Mesendoderm (in vitro differentiated cells): ENCODE data around the gene CTCFL.

Experiments
- DNase-seq: peaks from one replicate; pipeline ENCODE4 v3.0.0; 2013
- H2AK5ac ChIP-seq: 2 replicates; pipeline ENCODE4 v1.6.1; 2013; ENCODE audit warnings: low read length, inconsistent platforms
- H2BK120ac ChIP-seq: 2 replicates; pipeline ENCODE4 v1.6.1; 2013; ENCODE audit warnings: low read depth, mild to moderate bottlenecking, low read length, moderate library complexity, mixed read lengths
- H2BK15ac ChIP-seq: replicated peaks from 2 replicates; pipeline ENCODE4 v1.6.1; 2013; ENCODE audit warnings: low read depth, mild to moderate bottlenecking, moderate library complexity
- H2BK5ac ChIP-seq: 2 replicates; pipeline ENCODE4 v1.6.1; 2013; ENCODE audit warnings: low read length, inconsistent platforms
- H3K18ac ChIP-seq: 2 replicates; pipeline ENCODE4 v1.6.1; 2013; ENCODE audit warnings: mild to moderate bottlenecking, low read length, mixed read lengths
- H3K23ac ChIP-seq: one replicate; pipeline ENCODE4 v1.6.1; 2013; ENCODE audit warnings: low read length
- H3K27ac ChIP-seq: 2 replicates; pipeline ENCODE4 v1.5.1; 2013; ENCODE audit warnings: low read depth, mild to moderate bottlenecking, inconsistent platforms, low read length, moderate library complexity
- H3K27me3 ChIP-seq: 2 replicates; pipeline ENCODE4 v1.6.1; 2013; ENCODE audit warnings: low read length, control low read depth, mild to moderate bottlenecking, inconsistent platforms; ENCODE audit not compliant: insufficient read depth, poor library complexity
- H3K36me3 ChIP-seq: 2 replicates; pipeline ENCODE4 v1.6.1; 2013; ENCODE audit warnings: low read length, inconsistent platforms; ENCODE audit not compliant: control insufficient read depth, insufficient read depth
- H3K4ac ChIP-seq: one replicate; pipeline ENCODE4 v1.6.1; 2013; ENCODE audit warnings: low read depth, mild to moderate bottlenecking, low read length, moderate library complexity
- H3K4me1 ChIP-seq: 2 replicates; pipeline ENCODE4 v1.6.1; 2013; ENCODE audit warnings: low read depth, low read length, inconsistent platforms; ENCODE audit not compliant: control insufficient read depth
- H3K4me2 ChIP-seq: 2 replicates; pipeline ENCODE4 v1.6.1; 2013; ENCODE audit warnings: low read length
- H3K4me3 ChIP-seq: 2 replicates; pipeline ENCODE4 v1.5.1; 2013; ENCODE audit warnings: mild to moderate bottlenecking, low read length
- H3K56ac ChIP-seq: one replicate; pipeline ENCODE4 v1.6.1; 2013; ENCODE audit warnings: low read length
- H3K79me1 ChIP-seq: 2 replicates; pipeline ENCODE4 v1.6.1; 2013; ENCODE audit warnings: low read length, inconsistent platforms
- H3K79me2 ChIP-seq: 2 replicates; pipeline ENCODE4 v1.6.1; 2013; ENCODE audit warnings: mild to moderate bottlenecking, low read length; ENCODE audit not compliant: control insufficient read depth, insufficient read depth
- H3K9ac ChIP-seq: 2 replicates; pipeline ENCODE4 v1.6.1; 2013; ENCODE audit warnings: low read length, inconsistent platforms
- H4K5ac ChIP-seq: one replicate; pipeline ENCODE4 v1.6.1; 2013; ENCODE audit warnings: low read length
- H4K8ac ChIP-seq: one replicate; pipeline ENCODE4 v1.6.1; 2013; ENCODE audit warnings: low read depth, mild to moderate bottlenecking, control low read depth, low read length, moderate library complexity
- WGBS: extraction: QIAGEN DNeasy Blood & Tissue Kit; methylation state at CpG from one replicate; pipeline ENCODE4 v1.1.7; 2013; ENCODE audit warnings: low lambda C conversion rate, missing lambda C conversion rate; ENCODE audit not compliant: insufficient coverage; ENCODE audit errors: extremely low coverage; 5-methylcytosine and 5-hydroxymethylcytosine counted together

Gene CTCFL

GRCh38 chr20:57540890-57541580 is 16.1 kb upstream of the CTCFL start:
- Histone ChIP-seq H3K9ac (no peak overlapping the region), H3K79me1 (no peaks in the 10 kb centered on the region), H3K4me3 (no peak overlapping the region), H3K4ac (no peak overlapping the region), H2BK15ac (no peak overlapping the region), H3K36me3 (no peaks in the 10 kb centered on the region), H4K5ac (no peak overlapping the region), H3K27ac (no peak overlapping the region), H3K4me1 (no peaks in the 10 kb centered on the region), H3K4me2 (no peak overlapping the region), H3K27me3 (no peaks in the 10 kb centered on the region), H4K8ac (no peak overlapping the region), H2AK5ac (no peak overlapping the region), H3K79me2 (no peaks in the 10 kb centered on the region), H3K23ac (no peak overlapping the region), H3K18ac (no peak overlapping the region), H2BK5ac (no peak overlapping the region), H2BK120ac (no peak overlapping the region), H3K56ac (no peak overlapping the region)
- no peak for DNase-seq
- WGBS: no CpG with 5 or more reads among the region's 17 CpGs

- Histone ChIP-seq H2BK120ac (no peak overlapping the region), H3K18ac (no peak overlapping the region), H3K27ac (no peak overlapping the region), H3K4me2 (no peak overlapping the region), H2AK5ac (no peak overlapping the region), H3K9ac (no peak overlapping the region), H4K8ac (no peak overlapping the region), H3K56ac (no peak overlapping the region), H3K4me1 (no peaks in the 10 kb centered on the region), H3K4me3 (no peak overlapping the region), H2BK15ac (no peak overlapping the region), H2BK5ac (no peak overlapping the region), H3K4ac (no peak overlapping the region), H3K79me2 (no peaks in the 10 kb centered on the region), H3K79me1 (no peaks in the 10 kb centered on the region), H3K36me3 (no peaks in the 10 kb centered on the region), H4K5ac (no peak overlapping the region), H3K23ac (no peak overlapping the region), H3K27me3 (no peaks in the 10 kb centered on the region)
- WGBS: no CpG with 5 or more reads among the region's 12 CpGs
- no peak for DNase-seq
Measured at GRCh38 chr20:57539889-57540288, 14.9 kb upstream of the CTCFL start.

GRCh38 chr20:57537822-57538221 is 12.9 kb upstream of the CTCFL start:
- no peaks in the 10 kb centered on the region for H3K27me3 ChIP-seq

GRCh38 chr20:57536771-57537724 is 12.1 kb upstream of the CTCFL start:
- Histone ChIP-seq H2BK5ac (no peak overlapping the region), H2BK120ac (no peak overlapping the region), H3K36me3 (no peaks in the 10 kb centered on the region), H2AK5ac (no peak overlapping the region), H3K27me3 (no peaks in the 10 kb centered on the region), H3K4ac (no peak overlapping the region), H4K5ac (no peak overlapping the region), H3K79me2 (no peaks in the 10 kb centered on the region), H3K4me3 (no peak overlapping the region), H3K4me1 (no peaks in the 10 kb centered on the region), H3K18ac (no peak overlapping the region), H2BK15ac (no peak overlapping the region), H3K27ac (no peak overlapping the region), H3K9ac (no peak overlapping the region), H4K8ac (no peak overlapping the region), H3K56ac (no peak overlapping the region), H3K23ac (no peak overlapping the region), H3K79me1 (no peaks in the 10 kb centered on the region), H3K4me2 (no peak overlapping the region)
- no peak for DNase-seq
- WGBS: no CpG with 5 or more reads among the region's 4 CpGs

More at GRCh38 chr20:57537822-57538221, 12.9 kb upstream of the CTCFL start:
- DNase-seq: no peak
- H2BK15ac ChIP-seq: no peak overlapping the region
- no peak overlapping the region for H2BK120ac ChIP-seq
- H3K79me1 ChIP-seq: no peaks in the 10 kb centered on the region
- no peak overlapping the region for H3K4me3 ChIP-seq
- no peak overlapping the region for H2AK5ac ChIP-seq
- no peak overlapping the region for H4K5ac ChIP-seq
- 88% methylated on average over 1 of the region's 2 CpGs for WGBS
- H4K8ac ChIP-seq: no peak overlapping the region
- no peak overlapping the region for H3K23ac ChIP-seq
- no peak overlapping the region for H3K4me2 ChIP-seq
- no peak overlapping the region for H2BK5ac ChIP-seq
- H3K4ac ChIP-seq: no peak overlapping the region
- no peak overlapping the region for H3K56ac ChIP-seq
- no peak overlapping the region for H3K27ac ChIP-seq
- no peaks in the 10 kb centered on the region for H3K79me2 ChIP-seq
- H3K36me3 ChIP-seq: no peaks in the 10 kb centered on the region
- H3K4me1 ChIP-seq: no peaks in the 10 kb centered on the region
- H3K9ac ChIP-seq: no peak overlapping the region
- H3K18ac ChIP-seq: no peak overlapping the region

- Histone ChIP-seq H3K4ac (no peak overlapping the region), H3K4me2 (no peak overlapping the region), H3K79me1 (no peaks in the 10 kb centered on the region), H2BK120ac (no peak overlapping the region), H3K27ac (no peak overlapping the region), H3K79me2 (no peaks in the 10 kb centered on the region), H2AK5ac (no peak overlapping the region), H4K5ac (no peak overlapping the region), H2BK5ac (no peak overlapping the region), H3K18ac (no peak overlapping the region), H3K27me3 (no peaks in the 10 kb centered on the region), H3K9ac (no peak overlapping the region), H3K36me3 (no peaks in the 10 kb centered on the region), H3K23ac (no peak overlapping the region), H4K8ac (no peak overlapping the region), H3K4me3 (no peak overlapping the region), H2BK15ac (no peak overlapping the region), H3K4me1 (no peaks in the 10 kb centered on the region), H3K56ac (no peak overlapping the region)
- no peak for DNase-seq
- WGBS: no CpG with 5 or more reads among the region's 3 CpGs
Measured at GRCh38 chr20:57536120-57536708, 11.3 kb upstream of the CTCFL start.
